GM18907 (cell line): ENCODE results near the gene SEPTIN8.
"Not testable (repeated sequence)": the region's sequence is repeated elsewhere in the genome, so short reads cannot be mapped to it uniquely, and the experiment has no call there.

Experiments used
- ATAC-seq: cut with Tn5 transposase; IDR thresholded peaks from one replicate; pipeline ENCODE4 v1.9.1; 2021; ENCODE audit warnings: mild to moderate bottlenecking, moderate library complexity; ENCODE audit not compliant: unreplicated experiment

The SEPTIN8 gene

GRCh38 chr5:132812781-132813598 lies 36.0 kb upstream of the SEPTIN8 start, which contains the start of gene SOWAHA:
Gene SOWAHA, plus strand, starts transcription at chr5:132813302. Its CDS starts 320 bp downstream, at chr5:132813622.
- no peak for ATAC-seq

DNA sequence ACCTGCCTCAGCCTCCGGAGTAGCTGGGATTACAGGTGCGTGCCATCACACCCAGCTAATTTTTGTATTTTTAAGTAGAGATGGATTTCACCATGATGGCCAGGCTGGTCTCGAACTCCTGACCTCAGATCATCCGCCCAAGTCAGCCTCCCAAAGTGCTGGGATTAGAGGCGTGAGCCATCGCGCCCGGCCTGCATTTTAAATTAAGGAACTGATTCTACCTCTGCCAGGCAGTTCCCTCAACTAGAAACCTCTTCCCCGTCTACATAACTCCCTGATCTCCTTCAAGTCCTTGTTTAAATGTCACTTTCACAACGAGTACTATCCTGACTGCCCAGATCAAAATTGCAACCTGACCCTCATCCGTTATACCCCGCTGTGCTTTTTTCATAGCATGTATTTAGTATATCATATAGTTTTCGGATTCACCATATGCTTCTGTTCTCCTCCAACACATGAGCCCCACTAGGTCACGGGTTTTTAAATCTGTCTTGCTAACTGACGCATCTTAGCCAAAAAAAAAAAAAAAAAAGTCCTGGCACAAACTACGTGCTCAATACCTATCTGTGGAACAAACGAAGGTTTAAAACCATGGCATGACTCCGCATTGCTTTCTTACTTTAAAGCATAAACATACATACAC lies 35.2 kb upstream of the SEPTIN8 start:
- ATAC-seq, result no peak

- ATAC-seq, result no peak
Measured at GRCh38 chr5:132810605-132811004, 33.6 kb upstream of the SEPTIN8 start.

- no peak for ATAC-seq
Measured at GRCh38 chr5:132808866-132809265, 31.8 kb upstream of the SEPTIN8 start.

- no peak for ATAC-seq
Measured at GRCh38 chr5:132808448-132808847, 31.4 kb upstream of the SEPTIN8 start.

DNA sequence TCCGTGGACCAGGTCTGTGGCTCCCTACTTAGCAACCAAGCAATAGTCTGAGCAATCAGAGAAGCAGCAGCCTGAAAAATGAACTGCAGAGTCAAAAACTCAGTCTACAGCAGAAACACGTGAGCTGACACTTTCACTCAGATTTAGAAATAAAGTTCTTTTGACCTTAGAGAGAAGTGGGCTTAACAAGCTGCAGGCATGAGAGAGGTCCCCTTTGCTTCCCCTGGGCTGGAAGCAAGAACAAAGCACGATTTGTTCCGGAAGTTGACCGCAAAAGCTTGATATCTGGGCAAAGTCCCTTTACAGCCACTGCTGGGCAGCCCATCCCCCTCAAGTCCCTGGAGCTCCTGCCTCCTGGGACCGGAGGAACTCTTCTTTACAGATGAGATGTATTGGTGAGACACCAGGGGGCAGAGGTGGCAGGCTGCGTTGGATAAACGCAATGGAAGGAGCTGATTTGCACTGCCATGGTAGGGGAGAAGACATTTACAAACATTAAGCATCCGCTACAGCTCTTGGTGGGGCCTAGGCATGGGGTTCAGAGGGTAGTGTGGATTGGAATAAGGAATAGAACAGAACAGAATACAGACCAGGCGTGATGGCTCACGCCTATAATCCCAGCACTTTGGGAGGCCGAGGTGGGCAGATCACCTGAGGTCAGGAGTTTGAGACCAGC lies 30.3 kb upstream of the SEPTIN8 start:
- no peak for ATAC-seq

DNA sequence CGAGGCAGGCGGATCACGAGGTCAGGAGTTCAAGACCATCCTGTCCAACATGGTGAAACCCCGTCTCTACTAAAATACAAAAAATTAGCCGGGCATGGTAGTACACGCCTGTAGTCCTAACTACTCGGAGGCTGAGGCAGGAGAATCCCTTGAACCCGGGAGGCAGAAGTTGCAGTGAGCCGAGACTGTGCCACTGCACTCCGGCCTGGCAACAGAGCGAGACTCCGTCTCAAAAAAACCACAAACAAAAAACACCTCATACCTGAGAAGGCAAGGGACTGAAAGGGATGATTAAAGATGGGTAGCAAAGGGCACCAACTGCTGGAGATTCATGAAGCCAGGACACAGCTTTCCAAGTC lies 29.7 kb upstream of the SEPTIN8 start:
- not testable (repeated sequence) for ATAC-seq

GRCh38 chr5:132805872-132806271 lies 28.8 kb upstream of the SEPTIN8 start:
- ATAC-seq, result not testable (repeated sequence)

DNA sequence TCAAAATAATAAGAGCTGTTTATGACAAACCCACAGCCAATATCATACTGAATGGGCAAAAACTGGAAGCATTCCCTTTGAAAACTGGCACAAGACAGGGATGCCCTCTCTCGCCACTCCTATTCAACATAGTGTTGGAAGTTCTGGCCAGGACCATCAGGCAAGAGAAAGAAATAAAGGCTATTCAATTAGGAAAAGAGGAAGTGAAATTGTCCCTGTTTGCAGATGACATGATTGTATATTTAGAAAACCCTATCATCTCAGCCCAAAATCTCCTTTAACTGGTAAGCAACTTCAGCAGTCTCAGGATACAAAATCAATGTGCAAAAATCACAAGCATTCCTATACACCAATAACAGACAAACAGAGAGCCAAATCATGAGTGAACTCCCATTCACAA lies 27.2 kb upstream of the SEPTIN8 start:
- ATAC-seq, result not testable (repeated sequence)

DNA sequence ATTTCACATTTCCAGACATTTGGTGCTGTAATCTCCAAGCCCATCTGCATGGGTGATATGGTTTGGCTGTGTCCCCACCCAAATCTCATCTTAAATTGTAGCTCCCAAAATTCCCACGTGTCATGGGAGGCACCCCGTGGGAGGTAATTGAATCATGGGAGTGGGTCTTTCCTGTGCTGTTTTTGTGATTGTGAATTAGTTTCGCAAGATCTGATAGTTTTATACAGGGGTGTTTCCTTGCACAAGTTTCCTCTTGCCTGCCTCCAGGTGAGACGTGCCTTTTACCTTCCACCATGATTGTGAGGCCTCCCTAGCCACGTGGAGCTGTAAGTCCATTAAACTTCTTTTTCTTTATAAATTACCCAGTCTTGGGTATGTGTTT lies 25.6 kb upstream of the SEPTIN8 start:
- not testable (repeated sequence) for ATAC-seq

GRCh38 chr5:132802044-132802684 lies 25.1 kb upstream of the SEPTIN8 start:
- no peak for ATAC-seq

DNA sequence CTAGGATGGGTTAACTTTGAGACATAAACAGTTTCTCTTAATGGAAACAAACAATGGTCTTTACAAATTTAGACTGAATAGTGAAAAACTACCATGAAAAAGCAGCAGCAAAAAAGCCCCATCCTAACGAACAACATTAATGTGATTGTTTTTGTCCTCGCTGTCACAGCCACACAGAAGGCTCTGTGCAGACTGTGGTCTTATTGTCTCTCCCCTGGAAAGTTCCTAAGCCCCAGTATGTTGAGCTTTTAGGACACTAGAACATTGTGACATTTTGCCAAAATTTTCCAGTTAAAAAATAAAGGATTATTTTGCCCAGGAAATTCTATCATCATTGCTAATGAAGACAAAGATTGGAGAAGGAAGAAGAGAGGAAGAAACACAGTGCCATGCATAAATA lies 23.5 kb upstream of the SEPTIN8 start:
- no peak for ATAC-seq

DNA sequence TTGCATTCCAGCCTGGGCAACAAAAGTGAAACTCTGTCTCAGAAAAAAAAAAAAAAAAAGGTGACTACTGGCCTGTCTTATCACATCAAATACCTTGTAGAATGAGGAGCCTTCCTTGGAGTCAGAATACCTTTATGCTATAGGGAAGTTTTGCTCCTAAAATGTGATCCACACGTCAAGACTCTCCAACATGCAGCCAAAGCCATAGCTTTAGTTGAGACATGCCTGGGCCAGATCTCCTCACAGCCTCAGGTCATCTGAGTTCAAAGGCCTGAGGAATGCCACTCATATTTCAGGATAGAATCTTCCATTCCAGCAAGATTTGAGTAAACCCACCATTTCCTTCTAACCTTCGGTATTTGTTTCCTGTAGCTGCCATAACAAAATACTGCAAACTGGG lies 22.4 kb upstream of the SEPTIN8 start:
- ATAC-seq, result no peak

GRCh38 chr5:132797651-132798050 lies 20.6 kb upstream of the SEPTIN8 start:
- ATAC-seq, result no peak

- no peak for ATAC-seq
Measured at GRCh38 chr5:132791026-132791425, 14.0 kb upstream of the SEPTIN8 start.

- no peak for ATAC-seq
Measured at GRCh38 chr5:132790201-132790865, 13.3 kb upstream of the SEPTIN8 start.

- no peak for ATAC-seq
Measured at GRCh38 chr5:132788990-132789886, 12.2 kb upstream of the SEPTIN8 start.

GRCh38 chr5:132788508-132788907 lies 11.5 kb upstream of the SEPTIN8 start:
- ATAC-seq, result no peak

DNA sequence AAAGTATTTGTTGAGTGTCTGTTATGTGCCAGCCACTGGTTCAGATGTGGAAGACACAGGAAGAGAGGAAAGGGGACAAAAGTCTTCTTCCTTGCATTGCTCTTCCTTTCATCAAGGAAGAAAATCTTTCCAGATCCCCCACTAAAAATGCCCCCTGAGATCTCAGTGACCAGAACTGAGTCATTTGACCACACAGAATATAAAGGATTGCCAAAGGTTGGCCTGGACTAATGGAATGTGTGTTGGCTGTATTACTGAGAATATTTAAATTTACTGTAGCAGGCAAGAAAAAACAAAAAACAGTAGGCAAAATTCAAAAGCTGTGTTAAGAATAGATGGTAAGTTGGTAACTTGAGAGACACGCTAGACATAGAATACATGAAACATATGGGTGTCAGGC lies 10.0 kb upstream of the SEPTIN8 start:
- no peak for ATAC-seq

GRCh38 chr5:132785864-132786263 lies 8.8 kb upstream of the SEPTIN8 start:
- no peak for ATAC-seq
